GM12875 (cell line): ENCODE measurements around the gene SLITRK1.

ENCODE experiments used
- H3K4me3 ChIP-seq: one replicate; pipeline ENCODE4 v1.5.1; 2011; ENCODE audit warnings: low read depth, low read length, control low read depth
- CTCF ChIP-seq: IDR thresholded peaks from 2 replicates; pipeline ENCODE4 v1.5.1; 2011; ENCODE audit warnings: low read depth, mild to moderate bottlenecking, control low read depth, inconsistent platforms, low read length, moderate library complexity, borderline replicate concordance; ENCODE audit not compliant: insufficient read depth

Gene SLITRK1

GRCh38 chr13:83865161-83866137, 16.8 kb downstream of the SLITRK1 start:
- no peak overlapping the region for H3K4me3 ChIP-seq
- no peak for TF ChIP-seq CTCF

GRCh38 chr13:83853771-83854170, 28.5 kb downstream of the SLITRK1 start:
- no peak for TF ChIP-seq CTCF
- no peak overlapping the region for H3K4me3 ChIP-seq

GRCh38 chr13:83845106-83845505, 37.2 kb downstream of the SLITRK1 start:
- no peak for TF ChIP-seq CTCF
- no peak overlapping the region for H3K4me3 ChIP-seq

- H3K4me3 ChIP-seq, result no peak overlapping the region
- no peak for TF ChIP-seq CTCF
Observed at GRCh38 chr13:83839146-83839545, 43.1 kb downstream of the SLITRK1 start.

GRCh38 chr13:83831796-83832195, 50.5 kb downstream of the SLITRK1 start:
- no peak for TF ChIP-seq CTCF
- H3K4me3 ChIP-seq, result no peak overlapping the region

- no peak overlapping the region for H3K4me3 ChIP-seq
- TF ChIP-seq CTCF, result no peak
Observed at GRCh38 chr13:83829810-83830209, 52.5 kb downstream of the SLITRK1 start.

GRCh38 chr13:83827338-83827737, 54.9 kb downstream of the SLITRK1 start:
- H3K4me3 ChIP-seq, result no peak overlapping the region
- no peak for TF ChIP-seq CTCF
